Measurements from ENCODE around the gene CTDSPL.

CTDSPL gene

DNA sequence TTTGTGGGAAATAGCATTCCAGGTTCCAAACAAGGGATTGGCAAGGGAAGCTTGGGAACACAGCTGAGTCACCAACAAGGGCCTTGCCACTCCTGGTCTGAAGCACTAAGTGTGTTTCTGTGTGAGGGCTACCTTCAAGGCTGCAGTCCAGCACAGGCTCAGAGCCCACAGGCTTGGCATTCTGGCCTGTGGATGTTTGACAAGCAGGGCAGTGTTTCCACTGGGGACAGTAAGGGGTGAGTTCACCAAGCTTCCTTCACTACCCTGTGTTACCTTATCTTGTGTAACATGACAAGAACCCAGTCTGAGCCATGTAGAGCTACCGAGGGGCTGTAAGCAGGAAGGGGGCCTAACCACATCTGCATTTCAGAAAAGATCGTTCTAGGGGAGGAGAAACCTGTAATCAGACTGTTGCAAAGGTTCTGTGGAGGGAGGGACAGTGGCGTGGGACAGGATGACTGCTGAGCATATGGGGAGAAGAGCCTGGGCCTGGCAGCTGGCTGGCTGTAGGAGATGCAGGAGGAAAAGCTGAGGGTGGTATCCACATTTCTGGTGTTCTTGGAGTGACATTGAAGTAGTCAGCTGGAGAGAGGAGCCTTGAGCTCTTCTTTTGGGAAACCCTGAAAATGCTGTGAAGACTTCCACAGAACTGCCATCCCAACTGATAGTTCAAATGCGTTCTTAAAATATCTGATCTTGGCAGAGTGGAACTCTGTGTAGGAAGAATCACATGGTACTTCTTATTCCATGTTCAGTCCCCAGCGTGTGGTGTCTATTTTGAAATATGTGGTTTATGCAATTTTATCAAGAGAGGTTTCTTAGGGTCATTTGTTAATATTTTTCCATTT, 61.3 kb downstream of the CTDSPL start:
- Histone ChIP-seq H3K18ac (ENCODE audit: low read length) (no peak overlapping the region), H2AK5ac (ENCODE audit: low read length) (no peak overlapping the region), H3K4me2 (ENCODE audit: low read length) (no peak overlapping the region), H3K79me2 (ENCODE audit: control insufficient read depth, insufficient read depth, low read length) (no peaks in the 10 kb centered on the region), H3K27ac (ENCODE audit: low read depth, low read length) (no peak overlapping the region), H3K4me1 (ENCODE audit: control insufficient read depth, low read depth, low read length) (no peaks in the 10 kb centered on the region), H3K23ac (ENCODE audit: low read length) (no peak overlapping the region), H2BK5ac (ENCODE audit: low read length) (no peak overlapping the region), H2BK15ac (replicated peaks; ENCODE audit: low read depth) (no peak overlapping the region), H3K9ac (ENCODE audit: low read length) (peak overlapping the region; percentile 8), H3K4ac (ENCODE audit: low read depth, low read length) (no peak overlapping the region), H3K79me1 (ENCODE audit: low read length) (no peaks in the 10 kb centered on the region), H3K27me3 (ENCODE audit: insufficient read depth, low read length, poor library complexity) (no peaks in the 10 kb centered on the region), H3K36me3 (ENCODE audit: control insufficient read depth, insufficient read depth, low read length) (no peaks in the 10 kb centered on the region), H4K5ac (ENCODE audit: low read length) (no peak overlapping the region), H3K56ac (ENCODE audit: low read length) (no peak overlapping the region), H3K4me3 (ENCODE audit: low read length) (no peak overlapping the region), H4K8ac (ENCODE audit: low read depth, low read length) (no peak overlapping the region), H2BK120ac (ENCODE audit: low read depth, low read length) (no peak overlapping the region)
- WGBS (ENCODE audit: extremely low coverage, insufficient coverage, low lambda C conversion rate): no CpG with 5 or more reads among the region's 5 CpGs
- DNase-seq: no peak

DNA sequence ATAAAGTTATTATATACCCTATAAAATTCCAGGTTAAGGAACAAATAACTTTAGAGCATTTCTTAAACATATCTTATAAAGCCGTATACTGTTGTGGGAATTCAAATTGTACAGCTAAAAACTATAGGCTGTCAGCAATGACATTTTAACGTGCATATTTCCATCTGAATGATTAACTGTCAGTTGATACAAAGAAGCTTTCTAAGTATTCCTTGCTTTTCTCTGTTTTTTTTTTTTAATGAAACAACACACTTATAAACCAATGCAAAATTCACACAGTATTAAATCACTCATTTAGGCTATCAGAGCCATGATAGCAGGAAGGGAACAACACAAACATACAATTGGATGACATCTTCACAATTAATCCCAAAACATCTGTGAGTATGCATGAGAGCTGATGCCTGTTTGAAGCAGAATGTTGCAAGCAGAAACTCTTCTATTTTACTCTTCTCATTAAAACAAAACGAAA, 61.9 kb downstream of the CTDSPL start:
- Histone ChIP-seq H3K4me2 (ENCODE audit: low read length) (no peak overlapping the region), H2AK5ac (ENCODE audit: low read length) (no peak overlapping the region), H3K27ac (ENCODE audit: low read depth, low read length) (no peak overlapping the region), H2BK5ac (ENCODE audit: low read length) (no peak overlapping the region), H3K79me2 (ENCODE audit: control insufficient read depth, insufficient read depth, low read length) (no peaks in the 10 kb centered on the region), H3K27me3 (ENCODE audit: insufficient read depth, low read length, poor library complexity) (no peaks in the 10 kb centered on the region), H4K8ac (ENCODE audit: low read depth, low read length) (no peak overlapping the region), H3K4me3 (ENCODE audit: low read length) (no peak overlapping the region), H3K79me1 (ENCODE audit: low read length) (no peaks in the 10 kb centered on the region), H3K36me3 (ENCODE audit: control insufficient read depth, insufficient read depth, low read length) (no peaks in the 10 kb centered on the region), H3K4ac (ENCODE audit: low read depth, low read length) (no peak overlapping the region), H3K18ac (ENCODE audit: low read length) (no peak overlapping the region), H4K5ac (ENCODE audit: low read length) (no peak overlapping the region), H3K9ac (ENCODE audit: low read length) (no peak overlapping the region), H2BK15ac (replicated peaks; ENCODE audit: low read depth) (no peak overlapping the region), H3K23ac (ENCODE audit: low read length) (no peak overlapping the region), H3K56ac (ENCODE audit: low read length) (no peak overlapping the region), H3K4me1 (ENCODE audit: control insufficient read depth, low read depth, low read length) (no peaks in the 10 kb centered on the region), H2BK120ac (ENCODE audit: low read depth, low read length) (no peak overlapping the region)
- DNase-seq: no peak
- WGBS (ENCODE audit: extremely low coverage, insufficient coverage, low lambda C conversion rate): no CpG with 5 or more reads among the region's 3 CpGs

GRCh38 chr3:37924453-37924852, 62.8 kb downstream of the CTDSPL start:
- Histone ChIP-seq H3K23ac (ENCODE audit: low read length) (no peak overlapping the region), H3K4ac (ENCODE audit: low read depth, low read length) (no peak overlapping the region), H3K36me3 (ENCODE audit: control insufficient read depth, insufficient read depth, low read length) (no peaks in the 10 kb centered on the region), H2BK120ac (ENCODE audit: low read depth, low read length) (no peak overlapping the region), H4K5ac (ENCODE audit: low read length) (no peak overlapping the region), H3K4me1 (ENCODE audit: control insufficient read depth, low read depth, low read length) (no peaks in the 10 kb centered on the region), H3K79me1 (ENCODE audit: low read length) (no peaks in the 10 kb centered on the region), H3K9ac (ENCODE audit: low read length) (no peak overlapping the region), H2BK15ac (replicated peaks; ENCODE audit: low read depth) (no peak overlapping the region), H3K79me2 (ENCODE audit: control insufficient read depth, insufficient read depth, low read length) (no peaks in the 10 kb centered on the region), H4K8ac (ENCODE audit: low read depth, low read length) (no peak overlapping the region), H3K27ac (ENCODE audit: low read depth, low read length) (no peak overlapping the region), H3K4me3 (ENCODE audit: low read length) (no peak overlapping the region), H3K56ac (ENCODE audit: low read length) (no peak overlapping the region), H2BK5ac (ENCODE audit: low read length) (no peak overlapping the region), H2AK5ac (ENCODE audit: low read length) (no peak overlapping the region), H3K4me2 (ENCODE audit: low read length) (no peak overlapping the region), H3K18ac (ENCODE audit: low read length) (no peak overlapping the region), H3K27me3 (ENCODE audit: insufficient read depth, low read length, poor library complexity) (no peaks in the 10 kb centered on the region)
- no peak for DNase-seq
- no CpG with 5 or more reads among the region's 7 CpGs for WGBS (ENCODE audit: extremely low coverage, insufficient coverage, low lambda C conversion rate)

DNA sequence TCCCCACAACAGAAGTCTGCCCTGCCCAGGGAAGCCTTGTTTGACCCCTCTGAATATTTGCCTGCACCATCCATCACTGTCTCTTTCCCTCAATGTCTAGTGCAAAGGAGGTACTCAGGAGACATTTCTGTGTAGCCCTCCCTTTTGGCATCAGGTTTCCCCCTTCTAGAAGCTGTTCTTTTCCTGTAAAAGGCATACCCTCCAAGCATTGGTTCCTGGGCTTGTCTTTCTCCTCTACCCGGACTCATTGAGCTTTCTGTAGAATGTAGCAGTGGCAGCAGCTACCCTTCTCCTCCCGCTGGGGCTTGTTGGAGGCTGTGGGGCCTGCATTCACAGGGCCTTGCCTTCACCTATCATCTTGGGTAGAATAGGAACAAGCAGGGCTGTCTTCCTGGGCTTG, 63.5 kb downstream of the CTDSPL start:
- H3K36me3 ChIP-seq (ENCODE audit: control insufficient read depth, insufficient read depth, low read length): no peaks in the 10 kb centered on the region
- no peak overlapping the region for H3K27ac ChIP-seq (ENCODE audit: low read depth, low read length)
- no peak overlapping the region for H2BK120ac ChIP-seq (ENCODE audit: low read depth, low read length)
- H3K23ac ChIP-seq (ENCODE audit: low read length): no peak overlapping the region
- no peak overlapping the region for H2BK15ac ChIP-seq (replicated peaks; ENCODE audit: low read depth)
- H3K4me2 ChIP-seq (ENCODE audit: low read length): no peak overlapping the region
- no peak overlapping the region for H4K8ac ChIP-seq (ENCODE audit: low read depth, low read length)
- H3K18ac ChIP-seq (ENCODE audit: low read length): no peak overlapping the region
- H3K4me3 ChIP-seq (ENCODE audit: low read length): no peak overlapping the region
- no peaks in the 10 kb centered on the region for H3K79me1 ChIP-seq (ENCODE audit: low read length)
- no peak overlapping the region for H3K56ac ChIP-seq (ENCODE audit: low read length)
- H4K5ac ChIP-seq (ENCODE audit: low read length): no peak overlapping the region
- H3K9ac ChIP-seq (ENCODE audit: low read length): no peak overlapping the region
- no CpG with 5 or more reads among the region's 2 CpGs for WGBS (ENCODE audit: extremely low coverage, insufficient coverage, low lambda C conversion rate)
- no peaks in the 10 kb centered on the region for H3K27me3 ChIP-seq (ENCODE audit: insufficient read depth, low read length, poor library complexity)
- no peak overlapping the region for H2BK5ac ChIP-seq (ENCODE audit: low read length)
- no peak overlapping the region for H2AK5ac ChIP-seq (ENCODE audit: low read length)
- DNase-seq: no peak
- no peaks in the 10 kb centered on the region for H3K4me1 ChIP-seq (ENCODE audit: control insufficient read depth, low read depth, low read length)
- no peaks in the 10 kb centered on the region for H3K79me2 ChIP-seq (ENCODE audit: control insufficient read depth, insufficient read depth, low read length)
- no peak overlapping the region for H3K4ac ChIP-seq (ENCODE audit: low read depth, low read length)

GRCh38 chr3:37926611-37927010, 64.9 kb downstream of the CTDSPL start:
- Histone ChIP-seq H3K18ac (ENCODE audit: low read length) (no peak overlapping the region), H3K36me3 (ENCODE audit: control insufficient read depth, insufficient read depth, low read length) (no peaks in the 10 kb centered on the region), H4K5ac (ENCODE audit: low read length) (no peak overlapping the region), H3K9ac (ENCODE audit: low read length) (no peak overlapping the region), H2BK120ac (ENCODE audit: low read depth, low read length) (no peak overlapping the region), H3K56ac (ENCODE audit: low read length) (no peak overlapping the region), H3K23ac (ENCODE audit: low read length) (no peak overlapping the region), H3K27me3 (ENCODE audit: insufficient read depth, low read length, poor library complexity) (no peaks in the 10 kb centered on the region), H3K4me1 (ENCODE audit: control insufficient read depth, low read depth, low read length) (no peaks in the 10 kb centered on the region), H3K79me2 (ENCODE audit: control insufficient read depth, insufficient read depth, low read length) (no peaks in the 10 kb centered on the region), H3K4ac (ENCODE audit: low read depth, low read length) (no peak overlapping the region), H3K4me2 (ENCODE audit: low read length) (no peak overlapping the region), H3K4me3 (ENCODE audit: low read length) (no peak overlapping the region), H2BK5ac (ENCODE audit: low read length) (no peak overlapping the region), H3K79me1 (ENCODE audit: low read length) (no peaks in the 10 kb centered on the region), H2BK15ac (replicated peaks; ENCODE audit: low read depth) (no peak overlapping the region), H2AK5ac (ENCODE audit: low read length) (no peak overlapping the region), H4K8ac (ENCODE audit: low read depth, low read length) (no peak overlapping the region), H3K27ac (ENCODE audit: low read depth, low read length) (no peak overlapping the region)
- WGBS (ENCODE audit: extremely low coverage, insufficient coverage, low lambda C conversion rate): no CpG with 5 or more reads among the region's 3 CpGs
- DNase-seq: no peak

DNA sequence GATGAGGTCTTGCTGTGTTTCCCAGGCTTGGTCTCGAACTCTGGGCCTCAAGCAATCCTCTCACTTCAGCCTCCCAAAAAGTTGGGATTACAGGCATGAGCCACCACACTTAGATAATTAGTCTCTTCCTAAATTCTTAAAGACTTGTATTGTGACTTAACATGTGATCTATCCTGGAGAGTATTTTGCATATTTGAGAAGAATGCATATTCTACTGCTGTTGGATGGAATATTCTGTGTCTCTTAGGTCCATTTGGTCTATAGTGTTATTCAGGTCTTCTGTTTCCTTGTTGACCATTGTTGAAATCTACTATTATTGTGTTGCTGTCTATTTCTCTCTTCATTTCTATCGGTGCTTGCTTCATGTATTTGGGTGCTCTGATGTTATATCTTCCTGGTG, 68.8 kb downstream of the CTDSPL start:
- Histone ChIP-seq H2BK15ac (replicated peaks; ENCODE audit: low read depth) (no peak overlapping the region), H3K36me3 (ENCODE audit: control insufficient read depth, insufficient read depth, low read length) (no peaks in the 10 kb centered on the region), H3K79me1 (ENCODE audit: low read length) (no peaks in the 10 kb centered on the region), H3K4me1 (ENCODE audit: control insufficient read depth, low read depth, low read length) (no peaks in the 10 kb centered on the region), H3K23ac (ENCODE audit: low read length) (no peak overlapping the region), H3K79me2 (ENCODE audit: control insufficient read depth, insufficient read depth, low read length) (no peaks in the 10 kb centered on the region), H3K4me2 (ENCODE audit: low read length) (no peak overlapping the region), H3K18ac (ENCODE audit: low read length) (no peak overlapping the region), H2AK5ac (ENCODE audit: low read length) (no peak overlapping the region), H3K27me3 (ENCODE audit: insufficient read depth, low read length, poor library complexity) (no peaks in the 10 kb centered on the region), H3K4me3 (ENCODE audit: low read length) (no peak overlapping the region), H3K4ac (ENCODE audit: low read depth, low read length) (no peak overlapping the region), H2BK120ac (ENCODE audit: low read depth, low read length) (no peak overlapping the region), H3K27ac (ENCODE audit: low read depth, low read length) (no peak overlapping the region), H3K56ac (ENCODE audit: low read length) (no peak overlapping the region), H2BK5ac (ENCODE audit: low read length) (no peak overlapping the region), H4K5ac (ENCODE audit: low read length) (no peak overlapping the region), H3K9ac (ENCODE audit: low read length) (no peak overlapping the region), H4K8ac (ENCODE audit: low read depth, low read length) (no peak overlapping the region)
- DNase-seq: no peak
- no CpG with 5 or more reads among the region's 2 CpGs for WGBS (ENCODE audit: extremely low coverage, insufficient coverage, low lambda C conversion rate)
